ENCODE results near the gene MAGED1. TPM values are rescaled to one million over a fixed set of nuclear protein-coding genes. Genes with fewer than 3 reads are reported as not detected.

The MAGED1 gene
- total RNA-seq, result 121 and 147 TPM in 2 replicates

GRCh38 chrX:51892921-51893745 is at the start of gene MAGED1:
MAGED1 (plus strand) TSS chrX:51893623; CDS start chrX:51894305, 682 bp downstream.

Other genes with a start within 250 kb of the MAGED1 start
- gene CENPVL2, start 210.8 kb upstream of the MAGED1 start, total RNA-seq, result not detected in 2 replicates
- not detected in 2 replicates for gene CENPVL1, start 183.1 kb upstream of the MAGED1 start, total RNA-seq
- gene GSPT2, start 150.2 kb upstream of the MAGED1 start, total RNA-seq, result 4.6 and 5.4 TPM in 2 replicates
- 25.2 and 38.0 TPM in 2 replicates for gene MAGED4B, start 175.6 kb downstream of the MAGED1 start, total RNA-seq

Data from smooth muscle cell of bladder (primary cell).